HCT116 (cell line): ENCODE measurements around the gene ZNF783. TPM values are rescaled to one million over a fixed set of nuclear protein-coding genes. Genes with fewer than 3 reads are reported as not detected.

ENCODE experiments used
- ATAC-seq: fragments of 200-7000 bp; cut with Tn5 transposase; 2 replicates; pipeline ENCODE4 v1.9.1; 2020; ENCODE audit warnings: mild to moderate bottlenecking, moderate library complexity
- BruUV-seq: library from RNA; stranded (reverse); fragments of 400-500 nt; replicated peaks from 2 replicates; lab custom pipeline; 2021; lab: Mats Ljungman, UMichigan
- CTCF ChIA-PET: fragments of 300-600 bp; sonication (Branson Sonifier 250); formaldehyde crosslinking; loops from one replicate; lab custom pipeline; 2021; ENCODE audit warnings: antibody characterized with exemption; lab: Charles Lee
- POLR2A ChIA-PET: fragments of 300-600, 350-600 bp; sonication (Branson Sonifier 250); formaldehyde crosslinking; loops from one replicate; lab custom pipeline; 2021; ENCODE audit warnings: antibody characterized with exemption; lab: Charles Lee
- RAD21 ChIA-PET, 2 experiments: fragments of 300-600 bp; sonication (Branson Sonifier 250); formaldehyde crosslinking; loops; one replicate each; lab custom pipeline; 2023; ENCODE audit warnings: low total read pairs in 2 of 2; ENCODE audit not compliant: uncharacterized antibody in 2 of 2, unreplicated experiment in 2 of 2, low non-redundant PET in 1 of 2; lab: Charles Lee
- DNase-seq: peaks from one replicate; pipeline ENCODE4 v3.0.0-alpha.2; 2010; ENCODE audit warnings: low read depth, low spot score
- H2AFZ ChIP-seq: fragments of 200-600 bp; shearing (Covaris generic), sonication (generic); 2 replicates; pipeline ENCODE4 v1.6.1; 2017; ENCODE audit warnings: low read depth, mixed run types, mixed read lengths, antibody characterized with exemption, low read length; ENCODE audit not compliant: poor library complexity, severe bottlenecking
- H3K27ac ChIP-seq: 2 replicates; pipeline ENCODE4 v1.5.1; 2012; ENCODE audit warnings: low read depth, low read length
- H3K27me3 ChIP-seq: fragments of 200-600 bp; sonication (generic); 2 replicates; pipeline ENCODE4 v1.6.1; 2016; ENCODE audit warnings: mixed run types, low read length, mixed read lengths; ENCODE audit not compliant: insufficient read depth
- H3K36me3 ChIP-seq, 2 experiments: fragments of 200-500 bp in 1 of 2; fragments of 200-600 bp in 1 of 2; sonication (Bioruptor generic) in 1 of 2; sonication (generic) in 1 of 2; 2 replicates each; pipeline versions ENCODE4 v1.5.1 to v1.6.1; 2014 to 2016; ENCODE audit warnings: low read length in 2 of 2, inconsistent platforms in 1 of 2, mixed read lengths in 1 of 2, mixed run types in 1 of 2; ENCODE audit not compliant: insufficient read depth in 2 of 2, control insufficient read depth in 1 of 2
- H3K4me1 ChIP-seq, 2 experiments: fragments of 200-600 bp in 1 of 2; sonication (generic) in 1 of 2; 2 replicates each; pipeline versions ENCODE4 v1.5.1 to v1.6.1; 2012 to 2017; ENCODE audit warnings: low read length in 2 of 2, inconsistent platforms in 1 of 2, mild to moderate bottlenecking in 1 of 2, mixed read lengths in 1 of 2, mixed run types in 1 of 2, moderate library complexity in 1 of 2; ENCODE audit not compliant: insufficient read depth in 2 of 2, control insufficient read depth in 1 of 2
- H3K4me2 ChIP-seq: fragments of 200-600 bp; sonication (generic); 2 replicates; pipeline ENCODE4 v1.6.1; 2017; ENCODE audit warnings: mixed run types, low read length, mixed read lengths
- H3K4me3 ChIP-seq, 2 experiments: fragments of 200-600 bp in 1 of 2; sonication (generic) in 1 of 2; replicated peaks in 1 of 2; 2 replicates each; pipeline ENCODE4 v1.5.1; 2011 to 2016; ENCODE audit warnings: low read length in 2 of 2, control low read depth in 1 of 2, low read depth in 1 of 2, mild to moderate bottlenecking in 1 of 2, mixed read lengths in 1 of 2, mixed run types in 1 of 2
- H3K79me2 ChIP-seq: fragments of 200-600 bp; sonication (generic); 2 replicates; pipeline ENCODE4 v1.6.1; 2017; ENCODE audit warnings: mild to moderate bottlenecking, mixed run types, low read length, moderate library complexity, mixed read lengths; ENCODE audit not compliant: insufficient read depth
- H3K9ac ChIP-seq: fragments of 200-600 bp; sonication (generic); 2 replicates; pipeline ENCODE4 v1.6.1; 2016; ENCODE audit warnings: low read length, mixed read lengths
- H3K9me2 ChIP-seq: fragments of 200-600 bp; sonication (generic), shearing (Covaris generic); 2 replicates; pipeline ENCODE4 v1.6.1; 2017; ENCODE audit warnings: mixed run types, mild to moderate bottlenecking, moderate library complexity; ENCODE audit not compliant: insufficient read depth
- H3K9me3 ChIP-seq, 2 experiments: fragments of 200-500 bp in 1 of 2; fragments of 200-600 bp in 1 of 2; sonication (Bioruptor generic) in 1 of 2; sonication (generic) in 1 of 2; 2 replicates each; pipeline ENCODE4 v1.6.1; 2014 to 2017; ENCODE audit warnings: low read length in 2 of 2, mixed read lengths in 2 of 2, inconsistent platforms in 1 of 2, low read depth in 1 of 2, mild to moderate bottlenecking in 1 of 2, mixed run types in 1 of 2, moderate library complexity in 1 of 2; ENCODE audit not compliant: control insufficient read depth in 1 of 2, insufficient read depth in 1 of 2
- H4K20me1 ChIP-seq: fragments of 200-600 bp; sonication (generic), shearing (Covaris generic); 2 replicates; pipeline ENCODE4 v1.6.1; 2017; ENCODE audit warnings: mixed run types, mild to moderate bottlenecking, moderate library complexity; ENCODE audit not compliant: insufficient read depth
- CTCF ChIP-seq, 3 experiments: fragments of 200-600 bp in 1 of 3; sonication (generic) in 1 of 3; IDR thresholded peaks in 2 of 3; conservative IDR thresholded peaks in 1 of 3; 2 replicates each; pipeline ENCODE4 v1.5.1; 2012 to 2017; ENCODE audit warnings: low read depth in 2 of 3, low read length in 2 of 3, antibody characterized with exemption in 1 of 3, borderline replicate concordance in 1 of 3, control low read depth in 1 of 3, mild to moderate bottlenecking in 1 of 3, mixed read lengths in 1 of 3, mixed run types in 1 of 3, moderate library complexity in 1 of 3; ENCODE audit not compliant: insufficient read depth in 1 of 3
- ELF1 ChIP-seq: IDR thresholded peaks from 2 replicates; pipeline ENCODE4 v1.6.1; 2012; ENCODE audit warnings: low read depth, borderline replicate concordance
- FOSL1 ChIP-seq: IDR thresholded peaks from 2 replicates; pipeline ENCODE4 v1.6.1; 2012; ENCODE audit warnings: low read depth
- JUND ChIP-seq: IDR thresholded peaks from 2 replicates; pipeline ENCODE4 v1.6.1; 2012
- SP1 ChIP-seq: IDR thresholded peaks from 2 replicates; pipeline ENCODE4 v1.6.1; 2012; ENCODE audit warnings: low read depth
- YY1 ChIP-seq: IDR thresholded peaks from 2 replicates; pipeline ENCODE4 v1.6.1; 2011; ENCODE audit warnings: low read length, low read depth, moderate library complexity, mild to moderate bottlenecking; ENCODE audit not compliant: insufficient replicate concordance; ENCODE audit errors: extremely low read depth
- ZBTB33 ChIP-seq: IDR thresholded peaks from 2 replicates; pipeline ENCODE4 v1.6.1; 2011; ENCODE audit warnings: mild to moderate bottlenecking, low read length, moderate library complexity; ENCODE audit not compliant: insufficient replicate concordance; ENCODE audit errors: extremely low read depth
- intact Hi-C: fragments of 100-400 bp; cut with micrococcal nuclease; formaldehyde crosslinking; loops from 2 replicates; pipeline ENCODE4 v1.10.0; 2022
- total RNA-seq: library from RNA; stranded (reverse); gene quantifications from one replicate; pipeline ENCODE4 v1.2.1, GENCODE V29; 2021; ENCODE audit not compliant: unreplicated experiment

ZNF783 gene
- total RNA-seq, 1 experiment from 2014 or later: 12.5 TPM

GRCh38 chr7:149240637-149241036, 21.4 kb upstream of the ZNF783 start:
- ChIA-PET RAD21 (no interaction called here), CTCF (no interaction called here), POLR2A (interaction anchor here (0.9 kb wide), 1 partner anchor 8 kb away, joined by 3 read pairs; no protein-coding TSS in a partner anchor)
- Histone ChIP-seq H3K9me2 (no peaks in the 10 kb centered on the region), H4K20me1 (no peaks in the 10 kb centered on the region), H3K79me2 (peaks cover 43% of the 10 kb centered on the region), H3K9ac (peak overlapping the region; percentile 73), H3K4me2 (peak overlapping the region; percentile 82), H3K4me1 (peaks cover 0 to 15% of the 10 kb centered on the region in 2 experiments; a peak in 2 of 4 replicates), H3K27ac (no peak overlapping the region), H3K36me3 (no peaks in the 10 kb centered on the region; a peak in 1 of 4 replicates), H3K4me3 (peak overlapping the region; percentile 76 to 96), H3K27me3 (no peaks in the 10 kb centered on the region), H2AFZ (no peak overlapping the region), H3K9me3 (0 out of 4 replicates have a peak, but pooled peaks cover 0 to 3% of the 10 kb centered on the region in 2 experiments)
- intact Hi-C loops: no loop called here
- TF ChIP-seq CTCF (IDR thresholded peaks at IDR 0.05 in 2 of 3, conservative IDR thresholded peaks at IDR 0.05 in 1 of 3; ENCODE audit: borderline replicate concordance in 1 of 3, insufficient read depth in 1 of 3, low read depth in 2 of 3, low read length in 2 of 3): no peak
- no peak for TF ChIP-seq ZBTB33
- TF ChIP-seq SP1: no peak
- no peak for TF ChIP-seq ELF1
- no peak for TF ChIP-seq YY1
- TF ChIP-seq JUND: no peak
- no peak for TF ChIP-seq FOSL1
- BruUV-seq: TSS peak; percentile 69
- no peak for ATAC-seq
- DNase-seq: no peak
